PFSK-1 (cell line): Measurements from ENCODE around the gene ERBB3.

Experiments used
- POLR2AphosphoS5 ChIP-seq: IDR thresholded peaks from 2 replicates; pipeline ENCODE4 v1.6.1; 2012; ENCODE audit warnings: low read depth, mild to moderate bottlenecking, control low read depth, low read length, moderate library complexity
- REST ChIP-seq, 2 experiments: IDR thresholded peaks; 2 replicates each; pipeline versions ENCODE4 v1.6.1 to v1.8.0; 2011 to 2012; ENCODE audit warnings: low read depth in 2 of 2, low read length in 2 of 2, control low read depth in 1 of 2, inconsistent platforms in 1 of 2, mild to moderate bottlenecking in 1 of 2, moderate library complexity in 1 of 2; ENCODE audit not compliant: insufficient read depth in 1 of 2

- TF ChIP-seq POLR2AphosphoS5 = peak; percentile 65
- no peak for TF ChIP-seq REST (IDR thresholded peaks at IDR 0.05; ENCODE audit: insufficient read depth in 1 of 2, low read depth in 2 of 2, low read length in 2 of 2)
Measured at GRCh38 chr12:56046027-56046780, 33.8 kb upstream of the ERBB3 start.
